Activated CD4-positive, alpha-beta T cell treated with anti-CD3 and anti-CD28 coated beads, Interleukin-2, amount 50 U/mL, for 4 hours (primary cell): ENCODE results near the gene ICAM4.
"Not testable (repeated sequence)": the region's sequence is repeated elsewhere in the genome, so short reads cannot be mapped to it uniquely, and the experiment has no call there.

Experiments
- DNase-seq, 2 experiments: peaks; one replicate each; pipeline ENCODE4 v3.0.0-alpha.2; 2020

Gene ICAM4

GRCh38 chr19:10269333-10270179, 17.2 kb upstream of the ICAM4 start:
- peak; percentile 83 to 88 for DNase-seq

DNA sequence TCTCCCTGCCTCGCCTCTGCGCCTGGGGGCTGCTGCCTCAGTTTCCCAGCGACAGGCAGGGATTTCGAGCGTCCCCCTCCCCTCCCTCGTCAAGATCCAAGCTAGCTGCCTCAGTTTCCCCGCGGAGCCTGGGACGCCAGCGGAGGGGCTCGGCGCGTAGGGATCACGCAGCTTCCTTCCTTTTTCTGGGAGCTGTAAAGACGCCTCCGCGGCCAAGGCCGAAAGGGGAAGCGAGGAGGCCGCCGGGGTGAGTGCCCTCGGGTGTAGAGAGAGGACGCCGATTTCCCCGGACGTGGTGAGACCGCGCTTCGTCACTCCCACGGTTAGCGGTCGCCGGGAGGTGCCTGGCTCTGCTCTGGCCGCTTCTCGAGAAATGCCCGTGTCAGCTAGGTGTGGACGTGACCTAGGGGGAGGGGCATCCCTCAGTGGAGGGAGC, 16.6 kb upstream of the ICAM4 start:
- peak; percentile 51 to 56 for DNase-seq

DNA sequence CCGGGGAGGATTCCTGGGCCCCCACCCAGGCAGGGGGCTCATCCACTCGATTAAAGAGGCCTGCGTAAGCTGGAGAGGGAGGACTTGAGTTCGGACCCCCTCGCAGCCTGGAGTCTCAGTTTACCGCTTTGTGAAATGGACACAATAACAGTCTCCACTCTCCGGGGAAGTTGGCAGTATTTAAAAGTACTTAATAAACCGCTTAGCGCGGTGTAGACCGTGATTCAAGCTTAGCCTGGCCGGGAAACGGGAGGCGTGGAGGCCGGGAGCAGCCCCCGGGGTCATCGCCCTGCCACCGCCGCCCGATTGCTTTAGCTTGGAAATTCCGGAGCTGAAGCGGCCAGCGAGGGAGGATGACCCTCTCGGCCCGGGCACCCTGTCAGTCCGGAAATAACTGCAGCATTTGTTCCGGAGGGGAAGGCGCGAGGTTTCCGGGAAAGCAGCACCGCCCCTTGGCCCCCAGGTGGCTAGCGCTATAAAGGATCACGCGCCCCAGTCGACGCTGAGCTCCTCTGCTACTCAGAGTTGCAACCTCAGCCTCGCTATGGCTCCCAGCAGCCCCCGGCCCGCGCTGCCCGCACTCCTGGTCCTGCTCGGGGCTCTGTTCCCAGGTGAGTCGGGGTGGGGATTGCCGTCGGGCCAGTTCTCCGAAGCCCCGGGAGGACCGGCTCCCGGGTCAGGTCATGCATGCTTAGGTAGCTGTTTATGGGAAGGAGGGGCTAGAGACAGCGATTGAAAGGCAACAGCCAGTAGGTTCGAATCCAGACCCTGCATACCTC, 15.9 kb upstream of the ICAM4 start, which contains the start of gene ICAM1:
ICAM1 (plus strand) TSS at position 505 of the 779 bp plus-strand sequence; CDS start at position 545, 40 bp downstream.
- peak; percentile 70 to 72 for DNase-seq

- no peak for DNase-seq
These were observed 15.1 kb upstream of the ICAM4 start for GRCh38 chr19:10271543-10272086.

GRCh38 chr19:10274589-10274988, 12.2 kb upstream of the ICAM4 start:
- no peak for DNase-seq

DNA sequence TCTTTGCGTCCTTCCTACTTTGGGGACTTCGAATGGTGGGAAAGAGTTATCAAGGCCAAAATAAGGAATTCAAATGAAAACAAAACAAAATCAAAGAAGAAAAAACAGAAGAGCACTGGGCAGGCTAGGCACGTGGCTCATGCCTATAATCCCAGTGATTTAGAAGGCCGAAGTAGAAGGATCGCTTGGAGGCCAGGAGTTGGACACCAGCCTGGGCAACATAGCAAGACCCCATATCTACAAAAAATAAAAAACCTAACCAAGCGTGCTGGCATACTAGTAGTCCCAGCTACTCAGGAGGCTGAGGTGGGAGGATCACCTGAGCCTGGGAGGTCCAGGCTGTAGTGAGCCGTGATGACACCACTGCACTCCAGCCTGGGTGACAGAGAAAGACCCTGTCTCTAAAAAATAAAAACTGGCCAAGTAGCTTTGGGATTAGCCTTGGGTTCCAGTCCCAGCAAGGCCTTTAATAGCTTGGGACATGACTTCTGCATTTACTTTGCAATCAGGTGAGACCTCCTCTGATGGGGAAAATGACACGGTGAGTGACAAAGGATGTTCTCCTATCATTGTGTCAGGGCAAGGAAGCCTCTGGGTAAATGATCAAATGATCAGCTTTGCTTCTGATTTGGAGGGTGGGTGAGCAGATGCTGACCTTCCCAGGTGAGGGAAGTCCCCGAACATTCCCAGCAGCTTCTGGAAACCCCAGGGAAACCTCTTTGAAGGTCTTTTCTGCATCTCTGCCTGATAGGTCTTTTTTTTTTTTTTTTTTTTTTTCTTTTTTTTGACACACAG, 8.8 kb upstream of the ICAM4 start:
- no peak for DNase-seq

- DNase-seq: no peak
These were observed 7.8 kb upstream of the ICAM4 start for GRCh38 chr19:10278935-10279334.

GRCh38 chr19:10279737-10280442, 6.9 kb upstream of the ICAM4 start:
- DNase-seq: no peak

DNA sequence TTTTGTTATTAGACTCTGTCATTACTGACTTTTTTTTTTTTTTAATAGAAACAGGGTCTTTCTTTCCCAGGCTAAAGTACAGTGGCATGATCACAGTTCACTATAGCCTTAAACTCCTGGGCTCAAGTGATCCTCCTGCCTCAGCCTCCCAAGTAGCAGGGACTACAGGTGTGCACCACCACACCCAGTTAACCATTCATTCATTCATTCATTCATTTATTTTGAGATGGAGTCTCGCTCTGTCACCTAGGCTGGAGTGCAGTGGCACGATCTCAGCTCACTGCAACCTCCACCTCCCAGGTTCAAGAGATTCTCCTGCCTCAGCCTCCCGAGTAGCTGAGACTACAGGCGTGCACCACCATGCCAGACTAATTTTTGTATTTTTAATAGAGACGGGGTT, 4.7 kb upstream of the ICAM4 start:
- DNase-seq: not testable (repeated sequence)

- no peak for DNase-seq
These were observed 3.3 kb upstream of the ICAM4 start for GRCh38 chr19:10283301-10284064.

DNA sequence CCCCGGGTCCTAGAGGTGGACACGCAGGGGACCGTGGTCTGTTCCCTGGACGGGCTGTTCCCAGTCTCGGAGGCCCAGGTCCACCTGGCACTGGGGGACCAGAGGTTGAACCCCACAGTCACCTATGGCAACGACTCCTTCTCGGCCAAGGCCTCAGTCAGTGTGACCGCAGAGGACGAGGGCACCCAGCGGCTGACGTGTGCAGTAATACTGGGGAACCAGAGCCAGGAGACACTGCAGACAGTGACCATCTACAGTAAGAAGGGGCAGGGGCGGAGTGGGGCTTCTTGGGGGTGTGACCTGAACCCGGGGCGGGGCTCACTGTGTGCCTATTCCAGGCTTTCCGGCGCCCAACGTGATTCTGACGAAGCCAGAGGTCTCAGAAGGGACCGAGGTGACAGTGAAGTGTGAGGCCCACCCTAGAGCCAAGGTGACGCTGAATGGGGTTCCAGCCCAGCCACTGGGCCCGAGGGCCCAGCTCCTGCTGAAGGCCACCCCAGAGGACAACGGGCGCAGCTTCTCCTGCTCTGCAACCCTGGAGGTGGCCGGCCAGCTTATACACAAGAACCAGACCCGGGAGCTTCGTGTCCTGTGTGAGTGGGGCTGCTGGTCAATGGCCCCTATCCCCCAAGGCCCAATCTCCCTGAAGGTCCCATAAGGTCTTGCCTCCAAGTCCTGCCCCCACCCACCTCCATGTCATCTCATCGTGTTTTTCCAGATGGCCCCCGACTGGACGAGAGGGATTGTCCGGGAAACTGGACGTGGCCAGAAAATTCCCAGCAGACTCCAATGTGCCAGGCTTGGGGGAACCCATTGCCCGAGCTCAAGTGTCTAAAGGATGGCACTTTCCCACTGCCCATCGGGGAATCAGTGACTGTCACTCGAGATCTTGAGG, 2.4 kb upstream of the ICAM4 start:
- DNase-seq: no peak

DNA sequence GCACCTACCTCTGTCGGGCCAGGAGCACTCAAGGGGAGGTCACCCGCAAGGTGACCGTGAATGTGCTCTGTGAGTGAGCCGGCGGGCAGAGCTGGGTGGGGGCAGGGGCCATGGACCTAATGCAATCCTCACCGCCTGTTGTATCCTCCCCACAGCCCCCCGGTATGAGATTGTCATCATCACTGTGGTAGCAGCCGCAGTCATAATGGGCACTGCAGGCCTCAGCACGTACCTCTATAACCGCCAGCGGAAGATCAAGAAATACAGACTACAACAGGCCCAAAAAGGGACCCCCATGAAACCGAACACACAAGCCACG, 1.8 kb upstream of the ICAM4 start:
- no peak for DNase-seq

DNA sequence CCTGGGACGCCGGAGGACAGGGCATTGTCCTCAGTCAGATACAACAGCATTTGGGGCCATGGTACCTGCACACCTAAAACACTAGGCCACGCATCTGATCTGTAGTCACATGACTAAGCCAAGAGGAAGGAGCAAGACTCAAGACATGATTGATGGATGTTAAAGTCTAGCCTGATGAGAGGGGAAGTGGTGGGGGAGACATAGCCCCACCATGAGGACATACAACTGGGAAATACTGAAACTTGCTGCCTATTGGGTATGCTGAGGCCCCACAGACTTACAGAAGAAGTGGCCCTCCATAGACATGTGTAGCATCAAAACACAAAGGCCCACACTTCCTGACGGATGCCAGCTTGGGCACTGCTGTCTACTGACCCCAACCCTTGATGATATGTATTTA, 1.4 kb upstream of the ICAM4 start:
- DNase-seq: no peak

DNA sequence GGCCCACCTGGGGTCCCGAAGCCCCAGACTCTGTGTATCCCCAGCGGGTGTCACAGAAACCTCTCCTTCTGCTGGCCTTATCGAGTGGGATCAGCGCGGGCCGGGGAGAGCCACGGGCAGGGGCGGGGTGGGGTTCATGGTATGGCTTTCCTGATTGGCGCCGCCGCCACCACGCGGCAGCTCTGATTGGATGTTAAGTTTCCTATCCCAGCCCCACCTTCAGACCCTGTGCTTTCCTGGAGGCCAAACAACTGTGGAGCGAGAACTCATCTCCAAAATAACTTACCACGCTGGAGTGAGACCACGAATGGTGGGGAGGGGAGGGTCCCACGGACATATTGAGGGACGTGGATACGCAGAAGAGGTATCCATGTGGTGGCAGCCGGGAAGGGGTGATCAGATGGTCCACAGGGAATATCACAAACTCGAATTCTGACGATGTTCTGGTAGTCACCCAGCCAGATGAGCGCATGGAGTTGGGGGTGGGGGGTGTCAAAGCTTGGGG, 2.0 kb downstream of the ICAM4 start:
- DNase-seq: no peak

DNA sequence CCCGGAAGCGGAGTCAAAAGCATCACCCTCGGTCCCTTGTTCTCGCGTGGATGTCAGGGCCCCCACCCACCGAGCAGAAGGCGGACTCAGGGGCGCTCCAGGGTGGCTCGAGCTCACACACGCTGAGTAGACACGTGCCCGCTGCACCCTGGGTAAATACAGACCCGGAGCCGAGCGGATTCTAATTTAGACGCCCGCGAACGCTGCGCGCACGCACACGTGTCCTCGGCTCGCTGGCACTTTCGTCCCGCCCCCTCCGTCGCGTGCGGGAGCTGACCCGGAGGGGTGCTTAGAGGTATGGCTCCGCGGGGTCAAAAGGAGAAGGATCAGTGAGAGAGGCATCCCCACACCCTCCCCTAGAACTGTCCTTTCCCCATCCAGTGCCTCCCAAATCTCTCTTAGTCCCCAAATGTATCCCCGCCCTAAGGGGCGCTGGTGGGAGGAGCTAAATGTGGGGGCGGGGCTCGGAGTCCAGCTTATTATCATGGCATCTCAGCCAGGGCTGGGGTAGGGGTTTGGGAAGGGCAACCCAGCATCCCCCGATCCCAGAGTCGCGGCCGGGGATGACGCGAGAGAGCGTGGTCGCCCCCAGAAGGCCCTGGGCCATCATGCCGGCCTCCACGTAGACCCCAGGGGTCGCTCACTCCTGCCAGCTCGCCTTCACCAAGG, 2.5 kb downstream of the ICAM4 start:
- DNase-seq: peak; percentile 56 to 61

GRCh38 chr19:10289836-10290356, 3.1 kb downstream of the ICAM4 start, which contains the start of gene ICAM5:
Gene ICAM5 (plus strand): TSS chr19:10289952. CDS start chr19:10290044, 92 bp downstream.
- peak; percentile 65 to 69 for DNase-seq

- no peak for DNase-seq
These were observed 3.7 kb downstream of the ICAM4 start for GRCh38 chr19:10290357-10290875.

GRCh38 chr19:10290876-10291553, 4.3 kb downstream of the ICAM4 start:
- peak; percentile 54 to 61 for DNase-seq
